Stimulated activated CD4-positive, alpha-beta T cell treated with anti-CD3 and anti-CD28 coated beads, Interleukin-4, amount 100 ng/mL, for 24 hours (primary cell): ENCODE data around the gene LHFPL2.

Source experiments
- DNase-seq: peaks from one replicate; pipeline ENCODE4 v3.0.0-alpha.2; 2020

The LHFPL2 gene

GRCh38 chr5:78592735-78593386 lies 55.7 kb downstream of the LHFPL2 start:
- no peak for DNase-seq

- DNase-seq = no peak
These were observed 56.4 kb downstream of the LHFPL2 start for GRCh38 chr5:78591972-78592700.

GRCh38 chr5:78591138-78591612 lies 57.4 kb downstream of the LHFPL2 start:
- no peak for DNase-seq

GRCh38 chr5:78589923-78590322 lies 58.6 kb downstream of the LHFPL2 start:
- no peak for DNase-seq

- DNase-seq = no peak
These were observed 60.1 kb downstream of the LHFPL2 start for GRCh38 chr5:78588507-78588906.

- DNase-seq = no peak
These were observed 60.7 kb downstream of the LHFPL2 start for GRCh38 chr5:78587775-78588291.

- no peak for DNase-seq
These were observed 61.3 kb downstream of the LHFPL2 start for GRCh38 chr5:78587081-78587774.

- DNase-seq = no peak
These were observed 62.3 kb downstream of the LHFPL2 start for GRCh38 chr5:78586251-78586650.

GRCh38 chr5:78578015-78578414 lies 70.6 kb downstream of the LHFPL2 start:
- DNase-seq = no peak

GRCh38 chr5:78577071-78577807 lies 71.3 kb downstream of the LHFPL2 start:
- no peak for DNase-seq

- no peak for DNase-seq
These were observed 72.2 kb downstream of the LHFPL2 start for GRCh38 chr5:78576376-78576775.

GRCh38 chr5:78574731-78575161 lies 73.8 kb downstream of the LHFPL2 start:
- DNase-seq = no peak

- no peak for DNase-seq
These were observed 74.4 kb downstream of the LHFPL2 start for GRCh38 chr5:78574131-78574673.

- DNase-seq = no peak
These were observed 75.3 kb downstream of the LHFPL2 start for GRCh38 chr5:78573318-78573717.

- no peak for DNase-seq
These were observed 77.9 kb downstream of the LHFPL2 start for GRCh38 chr5:78570646-78571045.

GRCh38 chr5:78569441-78569840 lies 79.1 kb downstream of the LHFPL2 start:
- no peak for DNase-seq

GRCh38 chr5:78568676-78569075 lies 79.9 kb downstream of the LHFPL2 start:
- DNase-seq = no peak

- DNase-seq = no peak
These were observed 80.4 kb downstream of the LHFPL2 start for GRCh38 chr5:78568212-78568611.

- no peak for DNase-seq
These were observed 81.0 kb downstream of the LHFPL2 start for GRCh38 chr5:78567617-78568016.

GRCh38 chr5:78566747-78567425 lies 81.7 kb downstream of the LHFPL2 start:
- DNase-seq = no peak

- DNase-seq = no peak
These were observed 83.2 kb downstream of the LHFPL2 start for GRCh38 chr5:78565395-78565794.

- DNase-seq = no peak
These were observed 85.0 kb downstream of the LHFPL2 start for GRCh38 chr5:78563621-78564020.
